ENCODE data around the gene ACBD6.
A peak's percentile ranks its signal among the peaks of the same experiment; 100 is the strongest.

The ACBD6 gene

GRCh38 chr1:180365039-180365438 lies 137.3 kb downstream of the ACBD6 start:
- DNase-seq: no peak

GRCh38 chr1:180363246-180363995 lies 139.0 kb downstream of the ACBD6 start:
- DNase-seq: no peak

GRCh38 chr1:180360333-180361075 lies 141.9 kb downstream of the ACBD6 start:
- no peak for DNase-seq

- DNase-seq: no peak
Observed at GRCh38 chr1:180358649-180359048, 143.7 kb downstream of the ACBD6 start.

GRCh38 chr1:180353945-180354344 lies 148.4 kb downstream of the ACBD6 start:
- no peak for DNase-seq

GRCh38 chr1:180352588-180352987 lies 149.8 kb downstream of the ACBD6 start:
- DNase-seq: no peak

- no peak for DNase-seq
Observed at GRCh38 chr1:180352021-180352420, 150.4 kb downstream of the ACBD6 start.

- DNase-seq: no peak
Observed at GRCh38 chr1:180345148-180345547, 157.2 kb downstream of the ACBD6 start.

GRCh38 chr1:180343921-180344769 lies 158.2 kb downstream of the ACBD6 start:
- DNase-seq: peak; percentile 24

GRCh38 chr1:180327089-180327488 lies 175.3 kb downstream of the ACBD6 start:
- DNase-seq: no peak

GRCh38 chr1:180312926-180313325 lies 189.5 kb downstream of the ACBD6 start:
- no peak for DNase-seq

GRCh38 chr1:180311011-180311730 lies 191.2 kb downstream of the ACBD6 start:
- DNase-seq: no peak

GRCh38 chr1:180310095-180310494 lies 192.3 kb downstream of the ACBD6 start:
- no peak for DNase-seq

- no peak for DNase-seq
Observed at GRCh38 chr1:180309338-180309737, 193.0 kb downstream of the ACBD6 start.

- DNase-seq: no peak
Observed at GRCh38 chr1:180301135-180301742, 201.1 kb downstream of the ACBD6 start.

GRCh38 chr1:180299479-180300221 lies 202.7 kb downstream of the ACBD6 start:
- DNase-seq: no peak

GRCh38 chr1:180295999-180296398 lies 206.4 kb downstream of the ACBD6 start:
- DNase-seq: no peak

GRCh38 chr1:180294711-180295110 lies 207.7 kb downstream of the ACBD6 start:
- no peak for DNase-seq

- no peak for DNase-seq
Observed at GRCh38 chr1:180291004-180291403, 211.4 kb downstream of the ACBD6 start.

- DNase-seq: no peak
Observed at GRCh38 chr1:180290265-180291001, 211.9 kb downstream of the ACBD6 start.

GRCh38 chr1:180288940-180289339 lies 213.4 kb downstream of the ACBD6 start:
- no peak for DNase-seq

Data from NCI-H1417 treated with DMSO at 0.1 percent for 48 hours (cell line).